HG03135 (cell line): ENCODE data around the gene CALB2.
A peak's percentile ranks its signal among the peaks of the same experiment; 100 is the strongest.

Experiments
- ATAC-seq: cut with Tn5 transposase; IDR thresholded peaks from one replicate; pipeline ENCODE4 v1.9.1; 2021; ENCODE audit warnings: mild to moderate bottlenecking, moderate library complexity; ENCODE audit not compliant: unreplicated experiment

Gene CALB2

GRCh38 chr16:71426069-71426879 is 67.8 kb downstream of the CALB2 start:
- ATAC-seq, result peak; percentile 58

- no peak for ATAC-seq
These were observed 68.5 kb downstream of the CALB2 start for GRCh38 chr16:71426880-71427615.

GRCh38 chr16:71428385-71428784 is 69.9 kb downstream of the CALB2 start:
- ATAC-seq, result no peak

- no peak for ATAC-seq
These were observed 70.4 kb downstream of the CALB2 start for GRCh38 chr16:71428883-71429282.

GRCh38 chr16:71429581-71429980 is 71.1 kb downstream of the CALB2 start:
- no peak for ATAC-seq

DNA sequence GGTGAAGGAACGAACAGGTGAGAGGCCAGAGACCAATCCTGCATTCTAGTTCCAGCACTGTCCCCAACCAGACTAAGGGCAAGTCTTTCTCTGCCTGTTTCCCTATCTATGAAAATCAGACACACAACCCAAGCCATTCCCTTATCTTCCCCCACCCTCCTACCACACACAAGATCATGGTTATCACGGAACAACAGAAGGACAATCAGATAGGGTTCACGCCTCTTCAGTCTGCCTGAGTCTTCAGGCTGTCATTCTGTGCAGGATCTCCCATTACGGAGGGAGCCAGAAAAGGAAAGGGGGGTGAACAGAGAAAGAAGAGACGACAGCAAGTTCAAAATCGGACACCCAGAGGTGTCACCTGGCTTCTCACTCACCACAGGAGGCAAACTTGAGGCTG is 72.2 kb downstream of the CALB2 start:
- ATAC-seq, result no peak

GRCh38 chr16:71431176-71431575 is 72.7 kb downstream of the CALB2 start:
- no peak for ATAC-seq

GRCh38 chr16:71431991-71432390 is 73.5 kb downstream of the CALB2 start:
- ATAC-seq, result no peak

DNA sequence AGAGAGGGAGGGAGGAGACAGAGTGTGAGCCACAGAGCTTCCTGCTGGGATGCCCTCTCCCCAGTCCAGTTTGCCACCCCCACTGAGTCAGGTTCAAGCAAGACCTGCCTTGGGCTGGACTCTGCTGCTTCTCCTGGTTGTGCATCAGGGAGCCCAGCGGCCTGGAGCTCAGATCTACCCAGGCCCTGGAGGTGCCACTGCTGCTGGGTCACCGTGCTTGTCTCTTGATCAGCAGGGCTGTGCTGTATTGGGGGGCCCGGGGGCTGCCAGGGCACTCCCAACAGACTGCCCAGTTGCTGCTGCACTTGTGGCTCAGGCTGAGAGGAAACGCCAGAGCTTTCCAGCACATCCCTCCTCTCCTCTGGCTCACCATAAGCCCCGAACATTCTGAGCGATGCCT is 74.4 kb downstream of the CALB2 start:
- no peak for ATAC-seq

- ATAC-seq, result no peak
These were observed 78.0 kb downstream of the CALB2 start for GRCh38 chr16:71436473-71436872.

DNA sequence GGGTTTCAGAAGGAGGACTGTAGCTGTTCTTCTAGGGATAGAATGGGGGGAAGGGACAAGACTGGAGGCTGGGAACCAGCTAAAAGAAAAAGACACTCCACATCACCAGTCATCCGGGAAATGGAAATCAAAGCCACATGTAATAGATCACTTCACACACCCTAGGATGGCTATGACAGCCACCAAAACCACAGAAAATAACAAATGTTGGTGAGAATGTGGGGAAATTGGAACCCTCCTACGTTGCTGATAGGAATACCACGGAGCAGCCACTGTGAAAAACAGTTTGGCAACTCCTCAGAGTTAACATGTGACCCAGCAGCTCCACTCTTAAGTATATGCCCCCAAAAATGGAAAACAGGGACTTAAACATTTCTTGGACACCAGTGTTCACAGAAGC is 81.0 kb downstream of the CALB2 start:
- ATAC-seq, result no peak
